Neural crest cell (in vitro differentiated cells): ENCODE results near the gene CERS6. TPM values are rescaled to one million over a fixed set of nuclear protein-coding genes. Genes with fewer than 3 reads are reported as not detected.

Experiments
- DNase-seq: peaks from one replicate; pipeline ENCODE4 v3.0.0; 2021; ENCODE audit warnings: low read depth, mixed read lengths, low spot score
- H3K27ac Mint-ChIP-seq: one replicate; pipeline ENCODE4 v1.8.0; 2021; ENCODE audit warnings: mild to moderate bottlenecking, mixed read lengths; ENCODE audit not compliant: unreplicated experiment
- H3K27me3 Mint-ChIP-seq: 2 replicates; pipeline ENCODE4 v1.8.0; 2021; ENCODE audit warnings: low read depth, mild to moderate bottlenecking, mixed read lengths
- H3K36me3 Mint-ChIP-seq: 2 replicates; pipeline ENCODE4 v1.8.0; 2021; ENCODE audit warnings: low read depth, mild to moderate bottlenecking, mixed read lengths
- H3K4me1 Mint-ChIP-seq: 2 replicates; pipeline ENCODE4 v1.8.0; 2021; ENCODE audit warnings: mixed read lengths
- H3K4me3 Mint-ChIP-seq: one replicate; pipeline ENCODE4 v1.8.0; 2021; ENCODE audit warnings: mild to moderate bottlenecking, mixed read lengths
- H3K9me3 Mint-ChIP-seq: 2 replicates; pipeline ENCODE4 v1.8.0; 2021; ENCODE audit warnings: mixed read lengths
- CTCF ChIP-seq: fragments of 200-600 bp; sonication (generic); conservative IDR thresholded peaks from 2 replicates; pipeline ENCODE4 v1.5.0; 2021; ENCODE audit warnings: antibody characterized with exemption, mild to moderate bottlenecking
- total RNA-seq: library from RNA; stranded (reverse); gene quantifications from 2 replicates; pipeline ENCODE4 v1.2.1, GENCODE V29; 2021

CERS6 gene
- total RNA-seq, 1 donor from 2014 or later: 27.4 TPM

- no peaks in the 10 kb centered on the region for H3K27me3 Mint-ChIP-seq
- H3K9me3 Mint-ChIP-seq: no peaks in the 10 kb centered on the region
- TF ChIP-seq CTCF: no peak
- H3K27ac Mint-ChIP-seq: no peak overlapping the region
- no peak overlapping the region for H3K4me3 Mint-ChIP-seq
- peaks cover 7% of the 10 kb centered on the region for H3K4me1 Mint-ChIP-seq
- H3K36me3 Mint-ChIP-seq: no peaks in the 10 kb centered on the region
- DNase-seq: no peak
Measured at GRCh38 chr2:168804214-168804613, 348.1 kb downstream of the CERS6 start.

- no peak overlapping the region for H3K27ac Mint-ChIP-seq
- H3K36me3 Mint-ChIP-seq: no peaks in the 10 kb centered on the region
- no peak overlapping the region for H3K4me3 Mint-ChIP-seq
- no peak for DNase-seq
- peaks cover 7% of the 10 kb centered on the region for H3K4me1 Mint-ChIP-seq
- no peaks in the 10 kb centered on the region for H3K27me3 Mint-ChIP-seq
- no peak for TF ChIP-seq CTCF
- no peaks in the 10 kb centered on the region for H3K9me3 Mint-ChIP-seq
Measured at GRCh38 chr2:168805615-168806014, 349.5 kb downstream of the CERS6 start.

GRCh38 chr2:168809537-168809936 is 353.5 kb downstream of the CERS6 start:
- no peak overlapping the region for H3K27ac Mint-ChIP-seq
- no peak overlapping the region for H3K4me3 Mint-ChIP-seq
- DNase-seq: no peak
- no peak for TF ChIP-seq CTCF
- peaks cover 10% of the 10 kb centered on the region for H3K4me1 Mint-ChIP-seq
- H3K36me3 Mint-ChIP-seq: no peaks in the 10 kb centered on the region
- no peaks in the 10 kb centered on the region for H3K9me3 Mint-ChIP-seq
- no peaks in the 10 kb centered on the region for H3K27me3 Mint-ChIP-seq

- H3K4me3 Mint-ChIP-seq: no peak overlapping the region
- no peaks in the 10 kb centered on the region for H3K27me3 Mint-ChIP-seq
- DNase-seq: no peak
- no peak overlapping the region for H3K27ac Mint-ChIP-seq
- H3K9me3 Mint-ChIP-seq: no peaks in the 10 kb centered on the region
- TF ChIP-seq CTCF: no peak
- H3K36me3 Mint-ChIP-seq: no peaks in the 10 kb centered on the region
- peaks cover 10% of the 10 kb centered on the region for H3K4me1 Mint-ChIP-seq
Measured at GRCh38 chr2:168810235-168810634, 354.2 kb downstream of the CERS6 start.

- no peak overlapping the region for H3K27ac Mint-ChIP-seq
- H3K4me1 Mint-ChIP-seq: peaks cover 18% of the 10 kb centered on the region
- no peak overlapping the region for H3K4me3 Mint-ChIP-seq
- no peaks in the 10 kb centered on the region for H3K9me3 Mint-ChIP-seq
- no peaks in the 10 kb centered on the region for H3K36me3 Mint-ChIP-seq
- DNase-seq: no peak
- H3K27me3 Mint-ChIP-seq: no peaks in the 10 kb centered on the region
- no peak for TF ChIP-seq CTCF
Measured at GRCh38 chr2:168811696-168812095, 355.6 kb downstream of the CERS6 start.

- Mint-ChIP-seq H3K9me3 (no peaks in the 10 kb centered on the region), H3K4me1 (peaks cover 20% of the 10 kb centered on the region), H3K4me3 (no peak overlapping the region), H3K36me3 (no peaks in the 10 kb centered on the region), H3K27ac (no peak overlapping the region), H3K27me3 (no peaks in the 10 kb centered on the region)
- no peak for DNase-seq
- no peak for TF ChIP-seq CTCF
Measured at GRCh38 chr2:168814046-168814445, 358.0 kb downstream of the CERS6 start.
